Measurements from ENCODE around the gene FLT3LG. TPM values are rescaled to one million over a fixed set of nuclear protein-coding genes. Genes with fewer than 3 reads are reported as not detected.

The FLT3LG gene
- total RNA-seq, 1 donor = 5.4 TPM

DNA sequence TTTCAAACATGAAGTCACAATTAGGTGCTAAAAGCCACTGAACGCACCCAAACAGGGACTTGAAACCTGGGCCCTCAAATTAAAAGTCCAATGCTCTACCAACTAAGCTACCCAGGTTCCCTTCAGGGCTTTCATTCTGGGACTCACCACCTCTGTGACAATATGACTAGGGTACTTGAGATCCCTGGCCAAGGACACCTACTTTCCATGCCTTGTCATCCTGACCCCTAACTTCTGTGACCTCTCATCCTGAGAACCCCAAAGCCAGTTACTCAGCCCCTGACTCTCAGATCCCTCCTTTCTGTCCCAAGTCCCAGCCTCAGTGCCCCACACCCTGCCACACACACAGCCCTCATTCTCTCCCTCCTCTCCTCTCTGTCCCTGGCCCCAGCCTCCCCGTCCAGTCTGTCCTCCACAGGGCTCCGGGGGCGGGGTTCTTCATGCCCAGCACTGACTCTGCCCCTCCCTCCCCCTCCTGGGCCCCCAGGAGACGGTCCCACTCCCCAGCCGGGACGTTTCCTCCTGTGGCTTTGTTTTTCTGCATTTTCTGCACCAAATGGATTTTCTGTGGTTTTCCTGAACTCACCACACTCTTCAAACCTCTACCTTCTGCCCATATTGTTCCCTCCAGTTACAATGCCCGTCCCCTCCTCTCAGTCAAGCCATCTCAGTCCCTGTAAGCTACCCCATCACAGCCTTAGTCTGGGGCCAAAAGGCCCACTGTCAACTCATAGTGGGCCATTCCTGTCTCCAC lies 60.8 kb downstream of the FLT3LG start:
- no peak overlapping the region for H3K4me3 ChIP-seq (ENCODE audit: low read depth, low read length)
- DNase-seq (ENCODE audit: low read depth) = no peak
- TF ChIP-seq, protein P1, sequence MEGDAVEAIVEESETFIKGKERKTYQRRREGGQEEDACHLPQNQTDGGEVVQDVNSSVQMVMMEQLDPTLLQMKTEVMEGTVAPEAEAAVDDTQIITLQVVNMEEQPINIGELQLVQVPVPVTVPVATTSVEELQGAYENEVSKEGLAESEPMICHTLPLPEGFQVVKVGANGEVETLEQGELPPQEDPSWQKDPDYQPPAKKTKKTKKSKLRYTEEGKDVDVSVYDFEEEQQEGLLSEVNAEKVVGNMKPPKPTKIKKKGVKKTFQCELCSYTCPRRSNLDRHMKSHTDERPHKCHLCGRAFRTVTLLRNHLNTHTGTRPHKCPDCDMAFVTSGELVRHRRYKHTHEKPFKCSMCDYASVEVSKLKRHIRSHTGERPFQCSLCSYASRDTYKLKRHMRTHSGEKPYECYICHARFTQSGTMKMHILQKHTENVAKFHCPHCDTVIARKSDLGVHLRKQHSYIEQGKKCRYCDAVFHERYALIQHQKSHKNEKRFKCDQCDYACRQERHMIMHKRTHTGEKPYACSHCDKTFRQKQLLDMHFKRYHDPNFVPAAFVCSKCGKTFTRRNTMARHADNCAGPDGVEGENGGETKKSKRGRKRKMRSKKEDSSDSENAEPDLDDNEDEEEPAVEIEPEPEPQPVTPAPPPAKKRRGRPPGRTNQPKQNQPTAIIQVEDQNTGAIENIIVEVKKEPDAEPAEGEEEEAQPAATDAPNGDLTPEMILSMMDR (IDR thresholded peaks at IDR 0.05; ENCODE audit: insufficient read depth, low read length) = no peak

Small RNAs within 50 kb of the gene (small RNA-seq; reads per million reads assigned to genes)
- gene COX6CP7 = not detected
- gene MIR150 = 0.38 reads per million
- not detected for gene SNORD32A
- gene SNORD33 = not detected
- gene SNORD34 = not detected
- gene SNORD35A = not detected
- not detected for gene SNORD35B

Other genes with a start within 250 kb of the FLT3LG start
- 0.09 TPM in 1 of 2 replicates, not detected in the other for gene SLC6A16, start 149.0 kb upstream of the FLT3LG start, total RNA-seq (ENCODE audit: low replicate concordance)
- gene CD37, start 138.8 kb upstream of the FLT3LG start, total RNA-seq (ENCODE audit: low replicate concordance) = not detected in 2 replicates
- 19.2 and 22.3 TPM in 2 replicates for gene TEAD2, start 111.8 kb upstream of the FLT3LG start, total RNA-seq (ENCODE audit: low replicate concordance)
- gene DKKL1, start 110.3 kb upstream of the FLT3LG start, total RNA-seq (ENCODE audit: low replicate concordance) = 0.18 TPM in 1 of 2 replicates, not detected in the other
- not detected in 2 replicates for gene KASH5, start 86.0 kb upstream of the FLT3LG start, total RNA-seq (ENCODE audit: low replicate concordance)
- gene PTH2, start 50.8 kb upstream of the FLT3LG start, total RNA-seq (ENCODE audit: low replicate concordance) = not detected in 2 replicates
- not detected in 2 replicates for gene GFY, start 48.8 kb upstream of the FLT3LG start, total RNA-seq (ENCODE audit: low replicate concordance)
- 0.49 TPM in 1 of 2 replicates, not detected in the other for gene SLC17A7, start 32.7 kb upstream of the FLT3LG start, total RNA-seq (ENCODE audit: low replicate concordance)
- 80.6 and 151 TPM in 2 replicates for gene PIH1D1, start 22.4 kb upstream of the FLT3LG start, total RNA-seq (ENCODE audit: low replicate concordance)
- 25.0 and 29.6 TPM in 2 replicates for gene ALDH16A1, start 21.0 kb upstream of the FLT3LG start, total RNA-seq (ENCODE audit: low replicate concordance)
- gene RPL13A, start 13.4 kb downstream of the FLT3LG start, total RNA-seq (ENCODE audit: low replicate concordance) = 2,039 and 2,642 TPM in 2 replicates
- gene RPS11, start 22.2 kb downstream of the FLT3LG start, total RNA-seq (ENCODE audit: low replicate concordance) = 2,258 and 4,425 TPM in 2 replicates
- 73.8 and 132 TPM in 2 replicates for gene FCGRT, start 38.4 kb downstream of the FLT3LG start, total RNA-seq (ENCODE audit: low replicate concordance)
- gene RCN3, start 53.8 kb downstream of the FLT3LG start, total RNA-seq (ENCODE audit: low replicate concordance) = 121 and 181 TPM in 2 replicates
- gene NOSIP, start 106.3 kb downstream of the FLT3LG start, total RNA-seq (ENCODE audit: low replicate concordance) = 35.7 and 46.9 TPM in 2 replicates
- 0.27 and 0.57 TPM in 2 replicates for gene PRRG2, start 107.1 kb downstream of the FLT3LG start, total RNA-seq (ENCODE audit: low replicate concordance)
- gene PRR12, start 117.0 kb downstream of the FLT3LG start, total RNA-seq (ENCODE audit: low replicate concordance) = 3.2 and 3.7 TPM in 2 replicates
- 13.7 and 52.4 TPM in 2 replicates for gene RRAS, start 165.9 kb downstream of the FLT3LG start, total RNA-seq (ENCODE audit: low replicate concordance)
- gene SCAF1, start 168.0 kb downstream of the FLT3LG start, total RNA-seq (ENCODE audit: low replicate concordance) = 16.9 and 41.1 TPM in 2 replicates
- 33.3 and 106 TPM in 2 replicates for gene IRF3, start 191.6 kb downstream of the FLT3LG start, total RNA-seq (ENCODE audit: low replicate concordance)
- gene BCL2L12, start 191.7 kb downstream of the FLT3LG start, total RNA-seq (ENCODE audit: low replicate concordance) = 3.9 and 6.1 TPM in 2 replicates
- 32.5 and 164 TPM in 2 replicates for gene PRMT1, start 203.1 kb downstream of the FLT3LG start, total RNA-seq (ENCODE audit: low replicate concordance)
- 0.33 and 0.63 TPM in 2 replicates for gene ADM5, start 215.4 kb downstream of the FLT3LG start, total RNA-seq (ENCODE audit: low replicate concordance)
- 23.4 and 39.4 TPM in 2 replicates for gene CPT1C, start 216.9 kb downstream of the FLT3LG start, total RNA-seq (ENCODE audit: low replicate concordance)

Data from fibroblast of the aortic adventitia (primary cell).